ENCODE data around the gene SMIM27. TPM values are rescaled to one million over a fixed set of nuclear protein-coding genes. Genes with fewer than 3 reads are reported as not detected.

Gene SMIM27
- total and polyA plus RNA-seq, 2 of the 4 experiments (the other 2 are of a cell fraction) = 1.1 to 3.4 TPM

GRCh38 chr9:32551276-32552051 lies 663 bp upstream of the SMIM27 start (continued):
- no peak for TF ChIP-seq SMC3 (IDR thresholded peaks at IDR 0.05; ENCODE audit: low read depth, low read length)
- TF ChIP-seq MXI1 (IDR thresholded peaks at IDR 0.05; ENCODE audit: borderline replicate concordance, low read depth, low read length) = no peak

GRCh38 chr9:32554107-32554506 lies 2.0 kb downstream of the SMIM27 start:
- no peak overlapping the region for H2AK5ac ChIP-seq (ENCODE audit: low read depth, low read length)
- H3K9me1 ChIP-seq (ENCODE audit: insufficient read depth, low read length) = no peaks in the 10 kb centered on the region; the same call in 1 of the 2 replicates
- H2AK9ac ChIP-seq (replicated peaks; ENCODE audit: low read depth, low read length, poor library complexity) = no peak overlapping the region
- POLR2A ChIA-PET (ENCODE audit: unreplicated experiment) = no interaction called here
- no peak overlapping the region for H4K8ac ChIP-seq (ENCODE audit: low read depth in 2 of 2, low read length in 2 of 2)
- H3K14ac ChIP-seq (replicated peaks; ENCODE audit: low read depth, low read length) = no peak overlapping the region
- no peak overlapping the region for H3K4me2 ChIP-seq (ENCODE audit: low read depth, low read length)
- no peak overlapping the region for H3K4me3 ChIP-seq (ENCODE audit: insufficient read depth, low read depth, low read length)
- H3K27ac ChIP-seq (ENCODE audit: insufficient read depth, low read length) = no peak overlapping the region
- in situ Hi-C loops (cut with MboI; ENCODE audit: low sequenced_read_pairs) = no loop called here
- no peaks in the 10 kb centered on the region for H3K9me3 ChIP-seq (ENCODE audit: control insufficient read depth, insufficient read depth, low read length)
- H3K4ac ChIP-seq (ENCODE audit: low read depth, low read length) = no peak overlapping the region
- H2AFZ ChIP-seq (replicated peaks; ENCODE audit: low read length, poor library complexity) = no peak overlapping the region
- WGBS, 2 experiments (ENCODE audit: extremely low coverage in 2 of 2, insufficient read length in 1 of 2) = no CpG with 5 or more reads among the region's 2 CpGs
- peaks cover 15% of the 10 kb centered on the region for H4K20me1 ChIP-seq (ENCODE audit: insufficient read depth, low read length)
- no peaks in the 10 kb centered on the region for H3K36me3 ChIP-seq (ENCODE audit: control insufficient read depth, insufficient read depth, low read length)
- no peak overlapping the region for H2BK120ac ChIP-seq (ENCODE audit: low read depth, low read length)
- no peak overlapping the region for H2BK5ac ChIP-seq (ENCODE audit: low read depth, low read length, poor library complexity, severe bottlenecking)
- no peak overlapping the region for H2BK20ac ChIP-seq (ENCODE audit: low read depth, low read length)
- intact Hi-C loops (cut with micrococcal nuclease) = no loop called here
- DNase-seq (peak; percentile 29), ATAC-seq (ENCODE audit: low read depth) (no peak)
- H3K79me1 ChIP-seq (ENCODE audit: low read depth in 1 of 2, low read length in 2 of 2) = peaks cover 30 to 42% of the 10 kb centered on the region in 2 experiments
- dilution Hi-C loops (cut with HindIII; ENCODE audit: low sequenced_read_pairs, unreplicated experiment) = loop anchor here (25.0 kb wide), 1 partner anchor 117 kb away; no protein-coding TSS in a partner anchor
- no peaks in the 10 kb centered on the region; the same call in 1 of the 2 replicates for H3K4me1 ChIP-seq (ENCODE audit: control insufficient read depth, insufficient read depth, low read length)
- TF ChIP-seq FOS (IDR thresholded peaks at IDR 0.05; ENCODE audit: low read depth, low read length) = no peak
- no peak for TF ChIP-seq SMC3 (IDR thresholded peaks at IDR 0.05; ENCODE audit: low read depth, low read length)
- TF ChIP-seq POLR2A (IDR thresholded peaks at IDR 0.05; ENCODE audit: low read depth, low read length) = no peak
- peak; percentile 98 for TF ChIP-seq CEBPB (IDR thresholded peaks at IDR 0.05; ENCODE audit: low read depth, low read length)
- TF ChIP-seq BHLHE40 (IDR thresholded peaks at IDR 0.05; ENCODE audit: low read depth, low read length) = no peak
- no TSS peak for BruUV-seq (replicated peaks)
- H3K27me3 ChIP-seq (ENCODE audit: control insufficient read depth, insufficient read depth, low read length) = no peaks in the 10 kb centered on the region
- H2BK15ac ChIP-seq (ENCODE audit: low read depth, low read length) = no peak overlapping the region
- H3K23ac ChIP-seq (ENCODE audit: low read depth, low read length) = no peak overlapping the region
- no peak overlapping the region for H3K18ac ChIP-seq (ENCODE audit: low read depth, low read length)
- no peak overlapping the region for H4K5ac ChIP-seq (ENCODE audit: low read depth, low read length)
- H3K9ac ChIP-seq (ENCODE audit: low read depth, low read length) = no peak overlapping the region
- H4K91ac ChIP-seq (ENCODE audit: insufficient read depth, low read depth, low read length) = no peak overlapping the region
- no peak overlapping the region for H3K56ac ChIP-seq (ENCODE audit: extremely low read depth, insufficient read depth, low read length)
- CTCF ChIA-PET = interaction anchor here (1.0 to 1.6 kb wide), 3 partner anchors 18 to 28 kb away, joined by 3 to 6 read pairs (median 3); partner anchors contain the start of gene RIGI

Data from IMR-90 (cell line).